ENCODE data around the gene AVL9. TPM values are rescaled to one million over a fixed set of nuclear protein-coding genes. Genes with fewer than 3 reads are reported as not detected.

Gene AVL9
- polyA plus RNA-seq, 1 of the 3 experiments (the other 2 are of a cell fraction), result 8.9 TPM

DNA sequence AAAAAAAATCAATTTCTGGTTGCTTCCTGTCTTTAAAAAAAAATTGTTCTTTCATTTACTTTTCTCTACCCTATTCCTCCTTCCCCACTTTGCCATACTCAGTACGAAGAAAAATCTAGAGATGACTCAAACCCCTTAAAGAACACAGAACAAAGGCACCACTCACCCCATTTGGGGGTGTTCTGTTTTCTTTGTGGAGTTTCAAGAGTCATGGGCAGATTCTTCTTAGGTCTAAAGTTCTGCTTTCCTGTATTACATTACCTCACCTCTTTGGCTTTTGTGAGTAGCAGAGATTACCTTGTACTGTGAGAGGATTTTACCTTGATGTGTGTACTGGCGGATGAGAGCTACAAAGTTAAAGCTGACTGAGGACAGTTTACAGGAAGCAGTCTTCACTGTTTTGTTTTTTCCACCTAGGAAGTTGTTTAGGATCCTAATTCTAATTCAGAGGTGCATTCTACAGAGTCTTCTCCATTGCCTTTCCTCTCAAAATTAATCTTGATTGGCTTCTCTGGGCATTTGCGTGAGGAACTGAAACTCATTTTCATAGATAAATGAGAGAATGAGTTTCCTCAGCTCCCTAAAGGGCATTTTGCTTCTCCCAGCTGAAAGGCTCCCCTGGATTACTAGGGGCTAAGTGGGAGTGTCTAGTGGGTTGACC is 20.7 kb downstream of the AVL9 start:
- no peaks in the 10 kb centered on the region for H3K27me3 ChIP-seq (ENCODE audit: insufficient read depth)
- H3K9me3 ChIP-seq, result peaks cover 11% of the 10 kb centered on the region
- peaks cover 96% of the 10 kb centered on the region for H3K79me2 ChIP-seq (ENCODE audit: insufficient read depth)
- no peak overlapping the region for H3K9ac ChIP-seq
- 95% methylated on average over 3 of the region's 3 CpGs for WGBS (ENCODE audit: low lambda C conversion rate)
- peaks cover 10% of the 10 kb centered on the region for H3F3A ChIP-seq (replicated peaks; ENCODE audit: insufficient read depth)
- TF ChIP-seq, protein P1, sequence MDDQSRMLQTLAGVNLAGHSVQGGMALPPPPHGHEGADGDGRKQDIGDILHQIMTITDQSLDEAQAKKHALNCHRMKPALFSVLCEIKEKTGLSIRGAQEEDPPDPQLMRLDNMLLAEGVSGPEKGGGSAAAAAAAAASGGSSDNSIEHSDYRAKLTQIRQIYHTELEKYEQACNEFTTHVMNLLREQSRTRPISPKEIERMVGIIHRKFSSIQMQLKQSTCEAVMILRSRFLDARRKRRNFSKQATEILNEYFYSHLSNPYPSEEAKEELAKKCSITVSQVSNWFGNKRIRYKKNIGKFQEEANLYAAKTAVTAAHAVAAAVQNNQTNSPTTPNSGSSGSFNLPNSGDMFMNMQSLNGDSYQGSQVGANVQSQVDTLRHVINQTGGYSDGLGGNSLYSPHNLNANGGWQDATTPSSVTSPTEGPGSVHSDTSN (IDR thresholded peaks at IDR 0.05), result no peak
- TF ChIP-seq MXI1 (IDR thresholded peaks at IDR 0.05; ENCODE audit: low read depth, low read length), result no peak
- no peak for TF ChIP-seq JUND (IDR thresholded peaks at IDR 0.05)
- TF ChIP-seq, protein P2, sequence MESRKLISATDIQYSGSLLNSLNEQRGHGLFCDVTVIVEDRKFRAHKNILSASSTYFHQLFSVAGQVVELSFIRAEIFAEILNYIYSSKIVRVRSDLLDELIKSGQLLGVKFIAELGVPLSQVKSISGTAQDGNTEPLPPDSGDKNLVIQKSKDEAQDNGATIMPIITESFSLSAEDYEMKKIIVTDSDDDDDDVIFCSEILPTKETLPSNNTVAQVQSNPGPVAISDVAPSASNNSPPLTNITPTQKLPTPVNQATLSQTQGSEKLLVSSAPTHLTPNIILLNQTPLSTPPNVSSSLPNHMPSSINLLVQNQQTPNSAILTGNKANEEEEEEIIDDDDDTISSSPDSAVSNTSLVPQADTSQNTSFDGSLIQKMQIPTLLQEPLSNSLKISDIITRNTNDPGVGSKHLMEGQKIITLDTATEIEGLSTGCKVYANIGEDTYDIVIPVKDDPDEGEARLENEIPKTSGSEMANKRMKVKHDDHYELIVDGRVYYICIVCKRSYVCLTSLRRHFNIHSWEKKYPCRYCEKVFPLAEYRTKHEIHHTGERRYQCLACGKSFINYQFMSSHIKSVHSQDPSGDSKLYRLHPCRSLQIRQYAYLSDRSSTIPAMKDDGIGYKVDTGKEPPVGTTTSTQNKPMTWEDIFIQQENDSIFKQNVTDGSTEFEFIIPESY (IDR thresholded peaks at IDR 0.05; ENCODE audit: borderline replicate concordance, low read depth), result no peak
- TF ChIP-seq ELF1 (IDR thresholded peaks at IDR 0.05), result no peak
- no peak overlapping the region for H3K27ac ChIP-seq (ENCODE audit: low read depth in 2 of 2, low read length in 1 of 2)
- CTCF ChIA-PET, result interaction anchor here (0.9 to 1.5 kb wide), 4 partner anchors 9 to 592 kb away, joined by 3 to 4 read pairs (median 4); no protein-coding TSS in a partner anchor
- no peak overlapping the region for H3K4me2 ChIP-seq
- no peak for DNase-seq
- no peaks in the 10 kb centered on the region for H3K4me1 ChIP-seq (ENCODE audit: control insufficient read depth in 1 of 2, insufficient read depth in 2 of 2, low read depth in 1 of 2, low read length in 1 of 2)
- no peaks in the 10 kb centered on the region for H3K9me2 ChIP-seq
- no peak overlapping the region for H3K4me3 ChIP-seq (ENCODE audit: low read depth in 2 of 2, low read length in 1 of 2)
- 0 out of 2 replicates have a peak, but pooled peaks cover 11% of the 10 kb centered on the region for H4K20me1 ChIP-seq (ENCODE audit: insufficient read depth)
- peaks cover 3 to 32% of the 10 kb centered on the region in 2 experiments for H3K36me3 ChIP-seq (replicated peaks in 1 of 2; ENCODE audit: control insufficient read depth in 1 of 2, insufficient read depth in 2 of 2, low read length in 1 of 2)
- POLR2A ChIA-PET, result interaction anchor here (0.7 kb wide), 1 partner anchor 14 kb away, joined by 4 read pairs; no protein-coding TSS in a partner anchor
- H2AFZ ChIP-seq (ENCODE audit: low read depth), result no peak overlapping the region

DNA sequence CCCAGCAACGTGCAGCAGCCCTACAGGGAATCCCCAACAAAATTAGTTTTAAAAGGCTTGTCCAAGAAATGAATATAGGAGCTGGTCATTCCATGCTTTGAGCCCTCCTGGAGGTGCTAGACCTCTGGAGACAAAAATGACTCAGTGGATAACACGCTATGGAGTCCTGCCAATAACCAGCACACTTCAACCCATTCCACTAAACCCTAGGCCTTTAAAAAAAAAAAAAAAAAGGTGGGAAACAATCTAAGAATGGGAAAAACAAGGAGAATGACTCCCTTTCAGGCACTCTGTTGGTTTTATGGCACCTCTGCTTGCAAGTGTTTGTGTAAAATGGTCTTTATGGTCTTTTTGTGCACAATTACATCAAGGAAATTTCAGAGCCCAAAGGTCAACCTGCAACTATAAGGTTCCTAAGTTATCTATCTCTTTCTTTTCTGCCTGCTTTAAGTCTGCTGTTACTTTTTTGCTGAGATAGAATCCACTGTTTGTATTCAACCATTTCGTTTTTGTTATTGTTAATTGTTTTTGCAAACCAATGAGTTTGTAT is 21.3 kb downstream of the AVL9 start:
- POLR2A ChIA-PET, result interaction anchor here (0.7 kb wide), 1 partner anchor 13 kb away, joined by 4 read pairs; no protein-coding TSS in a partner anchor
- DNase-seq, result no peak

More for the DNA sequence above, 21.3 kb downstream of the AVL9 start:
- H2AFZ ChIP-seq (ENCODE audit: low read depth), result no peak overlapping the region
- TF ChIP-seq CHD2 (IDR thresholded peaks at IDR 0.05; ENCODE audit: low read length, partially characterized antibody), result no peak
- TF ChIP-seq JUND (IDR thresholded peaks at IDR 0.05), result no peak
- TF ChIP-seq, protein P3, sequence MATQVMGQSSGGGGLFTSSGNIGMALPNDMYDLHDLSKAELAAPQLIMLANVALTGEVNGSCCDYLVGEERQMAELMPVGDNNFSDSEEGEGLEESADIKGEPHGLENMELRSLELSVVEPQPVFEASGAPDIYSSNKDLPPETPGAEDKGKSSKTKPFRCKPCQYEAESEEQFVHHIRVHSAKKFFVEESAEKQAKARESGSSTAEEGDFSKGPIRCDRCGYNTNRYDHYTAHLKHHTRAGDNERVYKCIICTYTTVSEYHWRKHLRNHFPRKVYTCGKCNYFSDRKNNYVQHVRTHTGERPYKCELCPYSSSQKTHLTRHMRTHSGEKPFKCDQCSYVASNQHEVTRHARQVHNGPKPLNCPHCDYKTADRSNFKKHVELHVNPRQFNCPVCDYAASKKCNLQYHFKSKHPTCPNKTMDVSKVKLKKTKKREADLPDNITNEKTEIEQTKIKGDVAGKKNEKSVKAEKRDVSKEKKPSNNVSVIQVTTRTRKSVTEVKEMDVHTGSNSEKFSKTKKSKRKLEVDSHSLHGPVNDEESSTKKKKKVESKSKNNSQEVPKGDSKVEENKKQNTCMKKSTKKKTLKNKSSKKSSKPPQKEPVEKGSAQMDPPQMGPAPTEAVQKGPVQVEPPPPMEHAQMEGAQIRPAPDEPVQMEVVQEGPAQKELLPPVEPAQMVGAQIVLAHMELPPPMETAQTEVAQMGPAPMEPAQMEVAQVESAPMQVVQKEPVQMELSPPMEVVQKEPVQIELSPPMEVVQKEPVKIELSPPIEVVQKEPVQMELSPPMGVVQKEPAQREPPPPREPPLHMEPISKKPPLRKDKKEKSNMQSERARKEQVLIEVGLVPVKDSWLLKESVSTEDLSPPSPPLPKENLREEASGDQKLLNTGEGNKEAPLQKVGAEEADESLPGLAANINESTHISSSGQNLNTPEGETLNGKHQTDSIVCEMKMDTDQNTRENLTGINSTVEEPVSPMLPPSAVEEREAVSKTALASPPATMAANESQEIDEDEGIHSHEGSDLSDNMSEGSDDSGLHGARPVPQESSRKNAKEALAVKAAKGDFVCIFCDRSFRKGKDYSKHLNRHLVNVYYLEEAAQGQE (IDR thresholded peaks at IDR 0.05; ENCODE audit: low read depth, low read length), result no peak
- no peak for TF ChIP-seq ELF1 (IDR thresholded peaks at IDR 0.05)
- H3K79me2 ChIP-seq (ENCODE audit: insufficient read depth), result peaks cover 95% of the 10 kb centered on the region
- no peak overlapping the region for H3K4me2 ChIP-seq
- no peak overlapping the region for H3K27ac ChIP-seq (ENCODE audit: low read depth in 2 of 2, low read length in 1 of 2)
- no peaks in the 10 kb centered on the region for H3K4me1 ChIP-seq (ENCODE audit: control insufficient read depth in 1 of 2, insufficient read depth in 2 of 2, low read depth in 1 of 2, low read length in 1 of 2)
- 0 out of 2 replicates have a peak, but pooled peaks cover 8% of the 10 kb centered on the region for H4K20me1 ChIP-seq (ENCODE audit: insufficient read depth)
- peaks cover 3 to 32% of the 10 kb centered on the region in 2 experiments for H3K36me3 ChIP-seq (replicated peaks in 1 of 2; ENCODE audit: control insufficient read depth in 1 of 2, insufficient read depth in 2 of 2, low read length in 1 of 2)
- H3K27me3 ChIP-seq (ENCODE audit: insufficient read depth), result no peaks in the 10 kb centered on the region
- no peaks in the 10 kb centered on the region for H3K9me2 ChIP-seq
- WGBS (ENCODE audit: low lambda C conversion rate), result 82% methylated on average over 3 of the region's 3 CpGs
- CTCF ChIA-PET, result interaction anchor here (1.1 to 1.5 kb wide), 2 partner anchors 11 to 18 kb away, joined by 3 to 4 read pairs; no protein-coding TSS in a partner anchor
- peaks cover 10% of the 10 kb centered on the region for H3F3A ChIP-seq (replicated peaks; ENCODE audit: insufficient read depth)
- H3K9me3 ChIP-seq, result peaks cover 11% of the 10 kb centered on the region
- no peak overlapping the region for H3K4me3 ChIP-seq (ENCODE audit: low read depth in 2 of 2, low read length in 1 of 2)
- no peak overlapping the region for H3K9ac ChIP-seq
